A204.1 (cell line): Measurements from ENCODE around the gene CFB.
"Not testable (repeated sequence)": the region's sequence is repeated elsewhere in the genome, so short reads cannot be mapped to it uniquely, and the experiment has no call there.

Experiments
- FAIRE-seq: peaks from 2 replicates; lab custom pipeline; 2012; peaks lifted over from hg19 to GRCh38; lab: Jason Lieb, UNC

Gene CFB

DNA sequence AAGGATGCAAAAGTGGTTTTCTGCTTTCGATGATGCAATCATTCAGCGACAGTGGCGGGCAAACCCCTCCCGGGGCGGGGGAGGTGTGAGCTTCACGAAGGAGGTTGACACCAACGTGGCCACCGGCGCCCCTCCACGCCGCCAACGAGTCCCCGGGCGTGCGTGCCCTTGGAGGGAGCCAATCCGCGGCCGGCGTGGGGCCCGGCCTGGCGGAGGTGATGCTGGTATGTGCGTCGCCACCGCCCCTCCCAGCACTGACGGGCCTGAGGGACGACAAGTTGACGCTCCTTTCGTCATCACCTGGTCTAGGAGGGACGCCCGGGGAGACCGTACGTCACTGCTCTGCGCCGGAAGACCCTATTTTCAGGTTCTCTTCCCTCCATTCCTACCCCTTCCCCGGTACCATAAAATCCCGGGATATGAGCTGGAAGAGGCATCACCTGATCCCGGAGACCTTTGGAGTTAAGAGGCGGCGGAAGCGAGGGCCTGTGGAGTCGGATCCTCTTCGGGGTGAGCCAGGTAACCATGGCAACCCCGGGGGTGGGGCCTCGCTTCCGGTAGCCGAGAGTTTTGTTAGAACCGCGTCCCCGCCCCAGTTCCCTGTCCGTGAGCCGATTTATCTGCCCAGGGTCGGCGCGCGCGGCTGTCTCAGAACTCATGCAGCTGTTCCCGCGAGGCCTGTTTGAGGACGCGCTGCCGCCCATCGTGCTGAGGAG is 26.3 kb downstream of the CFB start, which contains the start of gene DXO:
TSS of gene DXO (minus strand) at position 146 of the 716 bp plus-strand sequence. CDS start 463 bp downstream, outside the sequence.
- FAIRE-seq = peak; percentile 79

DNA sequence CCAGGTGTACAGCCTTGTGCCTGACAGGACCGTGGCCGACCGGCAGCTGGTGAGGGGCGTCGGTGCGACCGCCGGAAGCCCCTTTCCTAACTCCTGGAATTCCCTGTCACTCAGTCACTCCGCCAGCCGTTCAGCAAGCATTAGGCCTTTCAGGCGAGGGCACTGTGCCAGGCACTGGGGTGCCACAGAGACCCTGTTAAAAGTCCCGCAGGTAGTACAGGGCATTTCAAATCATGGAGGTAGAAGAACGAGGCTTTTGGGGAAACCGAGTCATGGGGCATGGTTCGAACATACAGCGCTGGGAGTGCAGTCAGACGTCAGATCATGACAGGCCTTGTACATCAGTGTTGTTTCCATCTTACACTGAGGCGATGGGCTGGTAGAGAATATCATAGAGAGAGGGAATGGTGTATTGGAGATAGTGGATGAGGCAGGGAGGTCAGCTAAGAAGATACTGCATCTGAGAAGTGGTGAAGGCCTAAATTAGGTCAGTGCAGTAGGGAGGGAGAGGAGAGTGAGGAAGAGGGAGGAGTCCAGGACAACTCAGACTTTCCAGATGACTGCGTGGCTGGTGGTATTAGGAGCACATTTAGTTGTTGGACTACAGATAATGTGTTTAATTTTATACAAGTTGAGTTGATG is 26.9 kb downstream of the CFB start:
- no peak for FAIRE-seq

DNA sequence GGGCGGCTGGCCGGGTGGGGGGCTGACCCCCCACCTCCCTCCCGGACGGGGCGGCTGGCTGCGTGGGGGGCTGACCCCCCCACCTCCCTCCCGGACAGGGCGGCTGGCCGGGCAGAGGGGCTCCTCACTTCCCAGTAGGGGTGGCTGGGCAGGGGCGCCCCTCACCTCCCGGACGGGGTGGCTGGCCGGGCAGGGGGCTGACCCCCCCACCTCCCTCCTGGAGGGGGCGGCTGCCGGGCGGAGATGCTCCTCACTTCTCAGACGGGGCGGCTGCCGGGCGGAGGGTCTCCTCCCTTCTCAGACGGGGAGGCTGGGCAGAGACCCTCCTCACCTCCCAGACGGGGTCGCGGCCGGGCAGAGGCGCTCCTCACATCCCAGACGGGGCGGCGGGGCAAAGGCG is 30.2 kb downstream of the CFB start:
- not testable (repeated sequence) for FAIRE-seq

DNA sequence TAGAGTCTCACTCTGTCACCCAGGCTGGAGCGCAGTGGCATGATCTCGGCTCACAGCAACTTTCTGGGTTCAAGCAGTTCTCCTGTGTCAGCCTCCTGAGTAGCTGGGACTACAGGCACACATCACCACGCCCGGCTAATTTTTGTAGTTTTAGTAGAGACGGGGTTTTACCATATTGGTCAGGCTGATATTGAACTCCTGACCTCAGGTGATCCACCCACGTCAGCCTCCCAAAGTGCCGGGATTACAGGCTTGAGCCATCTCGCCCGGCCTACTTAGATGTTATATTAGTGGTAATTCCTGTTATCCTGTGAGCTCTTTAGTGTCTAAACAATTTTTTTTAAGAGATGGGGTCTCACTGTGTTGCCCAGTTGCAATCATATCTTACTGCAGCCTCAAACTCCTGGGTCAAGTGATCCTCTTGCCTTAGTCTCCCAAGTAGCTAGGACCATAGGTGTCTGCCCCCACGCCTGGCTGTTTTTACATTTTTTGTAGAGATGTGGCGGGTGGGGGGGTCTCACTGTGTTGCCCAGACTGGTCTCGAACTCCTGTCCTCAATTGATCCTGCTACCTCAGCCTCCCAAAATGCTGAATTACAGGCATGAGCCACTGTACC is 32.0 kb downstream of the CFB start:
- no peak for FAIRE-seq

GRCh38 chr6:31978831-31979230 is 32.9 kb downstream of the CFB start:
- FAIRE-seq = no peak

- no peak for FAIRE-seq
Observed at GRCh38 chr6:31979238-31979898, 33.5 kb downstream of the CFB start.

GRCh38 chr6:31980195-31980876 is 34.4 kb downstream of the CFB start:
- FAIRE-seq = not testable (repeated sequence)

GRCh38 chr6:31980998-31981397 is 35.1 kb downstream of the CFB start:
- not testable (repeated sequence) for FAIRE-seq

- not testable (repeated sequence) for FAIRE-seq
Observed at GRCh38 chr6:31981744-31982143, 35.8 kb downstream of the CFB start, which contains the start of gene C4A. TSS of gene C4A (plus strand) at chr6:31982057. CDS start at chr6:31982108, 51 bp downstream.

DNA sequence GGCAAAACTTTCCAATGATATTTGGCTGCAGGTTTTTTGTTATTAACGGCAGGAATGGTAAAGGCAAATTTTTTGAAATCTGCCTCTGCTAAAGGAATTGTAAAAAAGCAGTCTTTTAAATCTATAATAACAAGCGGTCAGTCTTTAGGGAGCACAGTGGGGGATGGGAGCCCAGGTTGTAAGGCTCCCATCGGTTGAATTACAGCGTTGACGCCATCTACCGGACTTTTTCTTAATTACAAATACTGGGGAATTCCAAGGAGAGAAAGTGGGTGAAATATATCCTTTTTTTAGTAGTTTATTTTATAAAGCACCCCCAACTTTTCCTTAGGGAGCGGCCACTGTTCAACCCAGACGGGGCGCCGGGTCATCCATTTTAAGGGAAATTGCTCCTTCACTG is 43.5 kb downstream of the CFB start:
- FAIRE-seq = not testable (repeated sequence)

- not testable (repeated sequence) for FAIRE-seq
Observed at GRCh38 chr6:31994421-31994820, 48.5 kb downstream of the CFB start.

DNA sequence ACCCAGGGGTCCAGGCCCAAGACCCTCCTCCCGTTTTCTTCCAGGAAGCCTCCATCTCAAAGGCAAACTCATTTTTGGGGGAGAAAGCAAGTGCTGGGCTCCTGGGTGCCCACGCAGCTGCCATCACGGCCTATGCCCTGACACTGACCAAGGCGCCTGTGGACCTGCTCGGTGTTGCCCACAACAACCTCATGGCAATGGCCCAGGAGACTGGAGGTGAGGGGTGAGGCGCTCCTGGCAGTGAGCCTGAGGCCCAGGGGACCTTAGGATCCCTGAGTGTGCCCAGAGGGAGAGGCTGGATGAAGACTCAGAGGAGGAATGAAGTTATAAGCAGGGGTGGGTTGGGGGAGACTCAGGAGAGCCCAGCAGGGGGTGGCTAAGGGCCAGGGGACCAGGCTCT is 50.5 kb downstream of the CFB start:
- FAIRE-seq = not testable (repeated sequence)
